HepG2 (cell line): Measurements from ENCODE around the gene FBXO41. TPM values are rescaled to one million over a fixed set of nuclear protein-coding genes. Genes with fewer than 3 reads are reported as not detected.

Experiments used
- ATF7-NPFF ChIP-seq: sonication (generic); formaldehyde crosslinking; IDR thresholded peaks from 2 replicates; pipeline ENCODE4 v1.8.1; 2023; ENCODE audit warnings: mild to moderate bottlenecking, low read depth, missing genetic modification reagents, moderate library complexity
- FLYWCH1 ChIP-seq: sonication (generic); formaldehyde crosslinking; IDR thresholded peaks from 2 replicates; pipeline ENCODE4 v1.8.1; 2023; ENCODE audit warnings: mild to moderate bottlenecking, missing genetic modification reagents
- HNF4G ChIP-seq, 2 experiments: sonication (generic) in 1 of 2; formaldehyde crosslinking in 1 of 2; IDR thresholded peaks; 2 replicates each; pipeline versions ENCODE4 v1.4.0 to v1.6.1; 2011 to 2020; ENCODE audit warnings: borderline replicate concordance in 2 of 2, low read depth in 2 of 2, mild to moderate bottlenecking in 2 of 2, low read length in 1 of 2, missing genetic modification reagents in 1 of 2, moderate library complexity in 1 of 2
- KDM5B ChIP-seq: sonication (generic); formaldehyde crosslinking; IDR thresholded peaks from 2 replicates; pipeline ENCODE4 v1.4.0; 2020; ENCODE audit warnings: missing genetic modification reagents, mild to moderate bottlenecking, borderline replicate concordance
- MZF1 ChIP-seq: sonication (generic); formaldehyde crosslinking; IDR thresholded peaks from 2 replicates; pipeline ENCODE4 v1.8.1; 2023; ENCODE audit warnings: mild to moderate bottlenecking, missing genetic modification reagents, borderline replicate concordance
- PAWR ChIP-seq: sonication (generic); formaldehyde crosslinking; IDR thresholded peaks from 2 replicates; pipeline ENCODE4 v1.4.0; 2020; ENCODE audit warnings: missing genetic modification reagents, mild to moderate bottlenecking, borderline replicate concordance
- POLR2G ChIP-seq: fragments of 200-400 bp; formaldehyde crosslinking; IDR thresholded peaks from 2 replicates; pipeline ENCODE4 v1.6.1; 2018; ENCODE audit warnings: mild to moderate bottlenecking, low read depth, low read length, moderate library complexity
- PRPF4 ChIP-seq: fragments of 200-400 bp; formaldehyde crosslinking; IDR thresholded peaks from 2 replicates; pipeline ENCODE4 v1.6.1; 2016; ENCODE audit warnings: low read length, low read depth; ENCODE audit not compliant: poor library complexity, severe bottlenecking
- SMAD1 ChIP-seq: sonication (generic); formaldehyde crosslinking; IDR thresholded peaks from 2 replicates; pipeline ENCODE4 v1.4.0; 2020; ENCODE audit warnings: missing genetic modification reagents, low read depth, mild to moderate bottlenecking, borderline replicate concordance
- TOPORS ChIP-seq: sonication (generic); formaldehyde crosslinking; IDR thresholded peaks from 2 replicates; pipeline ENCODE4 v1.8.0; 2023; ENCODE audit warnings: mild to moderate bottlenecking, missing genetic modification reagents
- TP53 ChIP-seq: sonication (generic); formaldehyde crosslinking; conservative IDR thresholded peaks from 2 replicates; pipeline ENCODE4 v1.4.0; 2020; ENCODE audit warnings: missing genetic modification reagents
- ZFP1 ChIP-seq: IDR thresholded peaks from 2 replicates; pipeline ENCODE4 v1.6.1; 2016
- ZFP36 ChIP-seq: fragments of 150-350 bp; IDR thresholded peaks from 2 replicates; pipeline ENCODE4 v1.6.1; 2018; ENCODE audit warnings: borderline replicate concordance, low read length, low read depth; ENCODE audit not compliant: partially characterized antibody
- ZNF33A ChIP-seq: sonication (generic); formaldehyde crosslinking; IDR thresholded peaks from 2 replicates; pipeline ENCODE4 v1.5.1; 2020; ENCODE audit warnings: missing genetic modification reagents, mild to moderate bottlenecking, moderate library complexity, borderline replicate concordance
- ZNF350 ChIP-seq: sonication (generic); formaldehyde crosslinking; IDR thresholded peaks from 2 replicates; pipeline ENCODE4 v1.4.0; 2020; ENCODE audit warnings: mild to moderate bottlenecking, low read depth, missing genetic modification reagents, borderline replicate concordance
- ZNF709 ChIP-seq: sonication (generic); formaldehyde crosslinking; IDR thresholded peaks from 2 replicates; pipeline ENCODE4 v1.5.0; 2020; ENCODE audit warnings: mild to moderate bottlenecking, missing genetic modification reagents
- ZNF782 ChIP-seq: sonication (generic); formaldehyde crosslinking; IDR thresholded peaks from 2 replicates; pipeline ENCODE4 v1.4.0; 2020; ENCODE audit warnings: missing genetic modification reagents, mild to moderate bottlenecking, borderline replicate concordance
- ZNF891 ChIP-seq: sonication (generic); formaldehyde crosslinking; IDR thresholded peaks from 2 replicates; pipeline ENCODE4 v1.5.0; 2020; ENCODE audit warnings: mild to moderate bottlenecking, missing genetic modification reagents
- polyA plus RNA-seq, 8 experiments: library from polyadenylated mRNA; depleted of rRNA in 3 of 8; stranded (reverse) in 7 of 8; unstranded in 1 of 8; fragments of >200 nt; fragmentation: Illumina TruSeq in 4 of 8; extraction: Trizol in 4 of 8; gene quantifications; 2 replicates each; pipeline versions ENCODE4 v1.2.1 to v1.2.3, GENCODE V29; 2011 to 2016; ENCODE audit warnings: low read depth in 4 of 8, missing spikeins in 1 of 8, mixed read lengths in 1 of 8; ENCODE audit not compliant: insufficient read depth in 1 of 8
- total RNA-seq, 5 experiments: library from RNA; depleted of rRNA; stranded (reverse); fragments of >200 nt; fragmentation: Illumina TruSeq; extraction: Trizol; gene quantifications; 2 replicates each; pipeline ENCODE4 v1.2.3, GENCODE V29; 2016; ENCODE audit warnings: low read depth in 1 of 5
- TF ChIP-seq, protein P1 (sequence below): sonication (generic); formaldehyde crosslinking; IDR thresholded peaks from 2 replicates; pipeline ENCODE4 v1.4.0; 2020; ENCODE audit warnings: missing genetic modification reagents
- TF ChIP-seq, protein P2 (sequence below): sonication (generic); formaldehyde crosslinking; IDR thresholded peaks from 2 replicates; pipeline ENCODE4 v1.4.0; 2020; ENCODE audit warnings: missing genetic modification reagents
- TF ChIP-seq, protein P3 (sequence below): sonication (generic); formaldehyde crosslinking; IDR thresholded peaks from 2 replicates; pipeline ENCODE4 v1.4.0; 2020; ENCODE audit warnings: low read depth, mild to moderate bottlenecking, missing genetic modification reagents
- TF ChIP-seq, protein P4 (sequence below): IDR thresholded peaks from 2 replicates; pipeline ENCODE4 v1.6.1; 2016; ENCODE audit warnings: missing compliant biosample characterization, missing genetic modification reagents, borderline replicate concordance

FBXO41 gene
- total and polyA plus RNA-seq, 2 of the 13 experiments (the other 11 are each of a cell fraction or from before 2014, with no cell fraction given) = 4.2 to 10.3 TPM

DNA sequence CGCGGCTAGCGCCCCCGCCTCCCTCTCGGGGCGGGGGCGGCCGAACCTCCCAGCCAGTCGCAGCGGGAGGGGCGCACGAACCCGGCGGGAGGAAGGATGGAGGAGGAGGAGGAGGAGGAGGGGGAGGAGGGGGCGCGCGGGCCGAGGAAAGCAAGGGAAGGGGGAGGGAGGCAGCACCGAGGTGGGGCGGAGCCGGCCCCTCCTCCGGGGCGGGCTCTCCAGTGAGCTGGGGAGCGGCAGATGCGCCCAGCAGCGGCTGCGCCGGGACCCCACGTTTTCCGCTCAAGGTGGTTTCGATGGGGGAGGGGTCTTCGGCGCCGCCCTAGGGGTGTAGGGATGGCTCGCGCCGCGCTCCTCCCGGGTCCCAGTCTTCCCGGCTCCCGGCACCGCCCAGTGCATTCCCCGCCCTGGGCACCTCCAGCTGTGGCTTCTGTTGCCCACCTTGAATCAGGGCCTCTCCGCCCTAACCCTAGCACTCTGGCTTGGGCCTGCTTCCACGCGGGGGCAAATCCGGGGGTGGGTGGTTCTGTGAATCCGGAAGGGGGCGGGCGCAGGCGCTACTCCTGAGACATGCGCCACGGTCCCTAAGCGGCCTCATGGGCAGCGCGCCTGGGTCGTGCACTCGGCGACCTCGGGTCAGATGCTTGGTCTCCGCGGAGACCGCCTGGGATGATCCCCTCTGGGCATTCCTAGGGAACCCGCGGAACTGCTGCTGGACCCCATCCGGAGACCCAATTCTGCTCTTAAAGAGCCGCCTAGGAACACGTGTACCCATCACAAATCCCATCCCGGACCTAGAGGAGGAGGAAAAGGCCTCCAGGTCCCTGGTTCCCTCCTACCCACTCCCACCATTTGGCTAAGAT, at the start of gene FBXO41 (continued):
- TF ChIP-seq, protein P1, sequence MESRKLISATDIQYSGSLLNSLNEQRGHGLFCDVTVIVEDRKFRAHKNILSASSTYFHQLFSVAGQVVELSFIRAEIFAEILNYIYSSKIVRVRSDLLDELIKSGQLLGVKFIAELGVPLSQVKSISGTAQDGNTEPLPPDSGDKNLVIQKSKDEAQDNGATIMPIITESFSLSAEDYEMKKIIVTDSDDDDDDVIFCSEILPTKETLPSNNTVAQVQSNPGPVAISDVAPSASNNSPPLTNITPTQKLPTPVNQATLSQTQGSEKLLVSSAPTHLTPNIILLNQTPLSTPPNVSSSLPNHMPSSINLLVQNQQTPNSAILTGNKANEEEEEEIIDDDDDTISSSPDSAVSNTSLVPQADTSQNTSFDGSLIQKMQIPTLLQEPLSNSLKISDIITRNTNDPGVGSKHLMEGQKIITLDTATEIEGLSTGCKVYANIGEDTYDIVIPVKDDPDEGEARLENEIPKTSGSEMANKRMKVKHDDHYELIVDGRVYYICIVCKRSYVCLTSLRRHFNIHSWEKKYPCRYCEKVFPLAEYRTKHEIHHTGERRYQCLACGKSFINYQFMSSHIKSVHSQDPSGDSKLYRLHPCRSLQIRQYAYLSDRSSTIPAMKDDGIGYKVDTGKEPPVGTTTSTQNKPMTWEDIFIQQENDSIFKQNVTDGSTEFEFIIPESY = no peak
- TF ChIP-seq, protein P2, sequence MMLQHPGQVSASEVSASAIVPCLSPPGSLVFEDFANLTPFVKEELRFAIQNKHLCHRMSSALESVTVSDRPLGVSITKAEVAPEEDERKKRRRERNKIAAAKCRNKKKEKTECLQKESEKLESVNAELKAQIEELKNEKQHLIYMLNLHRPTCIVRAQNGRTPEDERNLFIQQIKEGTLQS (CRISPR knock-in tag) = no peak
- TF ChIP-seq, protein P3, sequence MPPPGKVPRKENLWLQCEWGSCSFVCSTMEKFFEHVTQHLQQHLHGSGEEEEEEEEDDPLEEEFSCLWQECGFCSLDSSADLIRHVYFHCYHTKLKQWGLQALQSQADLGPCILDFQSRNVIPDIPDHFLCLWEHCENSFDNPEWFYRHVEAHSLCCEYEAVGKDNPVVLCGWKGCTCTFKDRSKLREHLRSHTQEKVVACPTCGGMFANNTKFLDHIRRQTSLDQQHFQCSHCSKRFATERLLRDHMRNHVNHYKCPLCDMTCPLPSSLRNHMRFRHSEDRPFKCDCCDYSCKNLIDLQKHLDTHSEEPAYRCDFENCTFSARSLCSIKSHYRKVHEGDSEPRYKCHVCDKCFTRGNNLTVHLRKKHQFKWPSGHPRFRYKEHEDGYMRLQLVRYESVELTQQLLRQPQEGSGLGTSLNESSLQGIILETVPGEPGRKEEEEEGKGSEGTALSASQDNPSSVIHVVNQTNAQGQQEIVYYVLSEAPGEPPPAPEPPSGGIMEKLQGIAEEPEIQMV (CRISPR knock-in tag) = 0 out of 2 replicates have a peak, but pooled peaks have one; percentile 58
- TF ChIP-seq POLR2G = peak; percentile 57; the same call in 1 of the 2 replicates
- TF ChIP-seq HNF4G (IDR thresholded peaks at IDR 0.05; ENCODE audit: borderline replicate concordance, low read depth, low read length) = 0 out of 2 replicates have a peak, but pooled peaks have one; percentile 14
- no peak; the same call in none of the 2 replicates for TF ChIP-seq HNF4G (CRISPR knock-in tag; IDR thresholded peaks at IDR 0.05; ENCODE audit: borderline replicate concordance, low read depth)
- TF ChIP-seq ZNF891 (CRISPR knock-in tag) = 0 out of 2 replicates have a peak, but pooled peaks have one; percentile 29
- TF ChIP-seq TP53 (CRISPR knock-in tag) = no peak
- no peak for TF ChIP-seq ZFP1
- TF ChIP-seq PAWR (CRISPR knock-in tag) = no peak
- TF ChIP-seq, protein P4, sequence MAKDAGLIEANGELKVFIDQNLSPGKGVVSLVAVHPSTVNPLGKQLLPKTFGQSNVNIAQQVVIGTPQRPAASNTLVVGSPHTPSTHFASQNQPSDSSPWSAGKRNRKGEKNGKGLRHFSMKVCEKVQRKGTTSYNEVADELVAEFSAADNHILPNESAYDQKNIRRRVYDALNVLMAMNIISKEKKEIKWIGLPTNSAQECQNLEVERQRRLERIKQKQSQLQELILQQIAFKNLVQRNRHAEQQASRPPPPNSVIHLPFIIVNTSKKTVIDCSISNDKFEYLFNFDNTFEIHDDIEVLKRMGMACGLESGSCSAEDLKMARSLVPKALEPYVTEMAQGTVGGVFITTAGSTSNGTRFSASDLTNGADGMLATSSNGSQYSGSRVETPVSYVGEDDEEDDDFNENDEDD = no peak
- TF ChIP-seq KDM5B = peak; percentile 36
- TF ChIP-seq MZF1 (CRISPR knock-in tag) = peak; percentile 44; the same call in 1 of the 2 replicates
- TF ChIP-seq ZNF350 (CRISPR knock-in tag) = peak; percentile 40; the same call in 1 of the 2 replicates
- TF ChIP-seq FLYWCH1 (CRISPR knock-in tag) = peak; percentile 67; the same call in 1 of the 2 replicates
- TF ChIP-seq SMAD1 (CRISPR knock-in tag) = 0 out of 2 replicates have a peak, but pooled peaks have one; percentile 12
- no peak for TF ChIP-seq ZFP36
- no peak for TF ChIP-seq PRPF4
- no peak for TF ChIP-seq ZNF709 (CRISPR knock-in tag)
- 0 out of 2 replicates have a peak, but pooled peaks have one; percentile 49 for TF ChIP-seq ZNF782 (CRISPR knock-in tag)
- peak; percentile 13; the same call in 1 of the 2 replicates for TF ChIP-seq ATF7-NPFF (CRISPR knock-in tag)
- TF ChIP-seq TOPORS (CRISPR knock-in tag) = 0 out of 2 replicates have a peak, but pooled peaks have one; percentile 48
- 0 out of 2 replicates have a peak, but pooled peaks have one; percentile 59 for TF ChIP-seq ZNF33A (CRISPR knock-in tag)
